T-helper 9 cell (primary cell): ENCODE measurements around the gene RAI14.

Experiments
- DNase-seq: peaks from one replicate; pipeline ENCODE4 v3.0.0-alpha.2; 2020

RAI14 gene

DNA sequence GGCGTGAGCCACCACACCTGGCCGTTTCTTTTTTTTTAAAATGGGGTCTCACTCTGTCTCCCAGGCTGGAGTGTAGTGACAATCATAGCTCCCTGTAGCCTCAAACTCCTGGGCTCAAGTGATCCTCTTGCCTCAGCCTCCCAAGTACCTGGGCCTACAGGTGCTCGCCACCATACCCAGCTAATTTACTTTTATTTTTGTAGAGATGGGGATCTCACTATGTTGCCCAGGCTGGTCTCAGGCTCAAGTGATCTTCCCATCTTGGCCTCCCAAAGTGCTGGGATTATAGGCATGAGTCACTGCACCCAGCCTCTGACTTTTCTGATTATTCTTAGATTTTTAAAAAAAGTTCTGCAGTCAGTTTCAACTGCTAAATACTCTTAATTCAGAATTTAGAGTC lies 21.3 kb downstream of the RAI14 start:
- no peak for DNase-seq

DNA sequence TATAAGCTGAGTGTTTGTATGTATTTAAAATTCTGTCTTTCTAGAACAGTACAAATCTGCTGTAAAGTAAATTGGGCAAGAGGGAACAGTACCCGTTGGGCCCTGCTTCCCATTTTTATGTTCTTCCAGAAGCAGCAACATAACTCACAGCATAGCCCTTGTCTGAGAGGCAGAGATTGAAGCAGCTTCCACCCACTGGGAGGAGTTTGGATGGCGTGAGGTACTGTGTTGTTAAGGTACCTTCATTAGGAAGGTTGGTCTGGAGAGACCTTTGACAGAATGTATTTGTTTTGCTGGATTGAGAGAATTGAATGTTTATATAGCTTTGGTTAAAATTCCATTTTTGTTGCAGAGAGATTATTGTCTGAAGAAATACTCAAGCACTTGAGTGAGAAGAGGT lies 24.8 kb downstream of the RAI14 start:
- no peak for DNase-seq

DNA sequence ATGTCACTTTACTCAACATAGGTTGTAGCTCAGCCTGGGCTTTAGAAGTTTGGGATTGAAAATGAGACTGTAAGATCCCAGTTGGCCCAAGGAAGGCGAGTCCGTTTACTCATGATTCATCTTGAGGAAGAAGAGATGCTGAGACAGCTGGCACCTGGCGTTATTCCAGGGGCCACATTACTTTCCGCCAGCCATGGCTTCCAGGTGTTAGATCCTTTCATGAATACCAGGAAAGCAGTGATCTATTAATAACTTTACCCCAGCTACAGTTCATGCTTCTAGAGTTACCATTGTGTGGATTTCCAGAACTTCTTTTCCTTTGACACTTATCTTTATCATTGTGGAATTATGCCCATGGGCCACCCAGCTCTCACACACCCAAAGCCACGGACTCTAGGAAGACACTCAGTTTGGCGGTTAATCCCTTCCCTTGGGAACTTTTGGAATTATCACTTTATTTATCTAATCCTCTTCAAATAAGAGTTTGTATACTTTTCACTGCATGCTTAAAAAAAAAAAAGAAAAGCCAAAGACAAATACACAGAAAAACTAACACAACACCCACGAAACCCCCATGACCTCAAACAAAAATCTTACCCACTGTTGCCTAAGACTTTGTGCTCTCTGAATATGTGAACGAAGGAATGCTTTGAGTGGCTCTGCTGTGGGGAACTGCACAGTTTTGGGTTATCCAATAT lies 26.9 kb downstream of the RAI14 start:
- no peak for DNase-seq

DNA sequence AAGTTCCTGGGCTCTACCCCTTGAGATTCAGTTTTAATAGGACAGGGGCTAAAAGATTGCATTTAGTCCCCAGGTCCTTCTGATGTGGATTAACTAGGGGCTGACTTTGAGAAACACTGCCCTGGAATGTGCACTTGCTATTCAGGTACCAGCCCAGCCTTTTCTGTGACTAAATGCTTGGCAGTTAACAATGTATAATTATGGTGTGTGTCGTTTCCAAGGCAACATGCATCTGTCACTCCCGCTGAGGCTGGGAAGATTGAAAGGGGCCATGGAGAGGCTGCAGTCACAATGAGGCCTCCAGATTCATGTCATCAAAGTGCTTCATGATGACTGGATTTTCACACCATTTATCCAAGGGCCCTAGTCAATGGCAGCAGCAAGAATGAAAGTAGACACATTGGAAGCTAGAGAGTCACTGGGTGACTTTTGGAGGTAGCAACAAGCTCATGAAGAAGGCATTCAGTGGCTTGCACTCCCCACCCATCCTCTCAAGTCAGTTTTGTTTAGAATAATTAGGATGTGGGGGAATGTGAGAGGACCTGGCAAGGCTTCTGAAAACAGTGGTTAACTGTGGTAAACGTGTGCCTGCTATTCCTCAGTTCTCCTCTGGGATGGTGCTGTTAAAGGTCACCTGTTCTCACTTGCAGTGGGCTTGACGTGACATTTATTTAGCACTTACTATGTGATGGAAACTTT lies 28.3 kb downstream of the RAI14 start:
- no peak for DNase-seq

DNA sequence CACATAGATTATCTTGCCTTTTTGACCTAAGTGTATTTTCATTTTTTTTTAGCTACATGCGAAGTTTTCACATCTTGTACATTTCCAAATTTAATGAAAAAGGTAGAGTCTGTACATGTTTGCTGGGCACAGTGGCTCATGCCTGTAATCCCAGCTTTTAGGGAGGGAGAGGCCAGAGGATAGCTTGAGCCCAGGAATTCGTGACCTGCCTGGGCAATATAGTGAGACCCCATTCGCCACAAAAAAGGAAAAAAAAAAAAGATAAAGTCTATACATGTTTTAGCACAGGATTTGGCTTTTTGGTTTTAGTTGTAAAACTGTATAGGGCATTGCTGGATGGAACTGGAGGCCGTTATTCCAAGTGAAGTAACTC lies 28.8 kb downstream of the RAI14 start:
- DNase-seq: no peak

DNA sequence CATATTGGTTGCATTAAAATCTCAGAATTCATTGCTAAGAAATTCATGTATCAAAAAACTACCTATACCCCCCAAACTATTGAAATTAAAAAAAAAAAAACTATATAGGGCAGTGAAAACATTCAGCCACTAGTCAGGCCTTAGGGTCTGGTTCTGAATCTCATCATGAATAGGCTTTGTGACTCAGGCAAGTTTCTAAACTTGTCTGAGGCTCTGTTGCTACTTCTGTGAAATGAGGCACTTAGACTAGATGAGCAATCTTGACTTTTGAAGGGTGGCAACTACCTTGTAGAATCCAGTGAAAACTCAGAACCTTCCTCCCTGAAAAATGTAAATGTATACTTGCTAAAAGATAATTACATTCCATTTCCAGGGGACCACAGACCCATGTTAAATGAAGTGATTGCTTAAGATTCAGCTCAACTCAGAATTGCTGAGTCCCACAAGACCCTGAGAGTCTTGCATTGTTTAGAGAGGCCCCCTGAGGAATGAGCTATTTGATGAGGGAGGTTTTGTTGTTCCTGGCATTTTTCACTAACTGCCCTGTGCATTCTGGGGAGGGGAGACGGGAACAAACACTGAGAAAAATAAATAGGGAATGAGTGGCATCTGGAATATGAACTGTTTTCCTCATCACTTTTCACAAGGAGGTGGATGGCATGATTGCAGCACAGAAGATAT lies 29.5 kb downstream of the RAI14 start:
- DNase-seq: no peak

DNA sequence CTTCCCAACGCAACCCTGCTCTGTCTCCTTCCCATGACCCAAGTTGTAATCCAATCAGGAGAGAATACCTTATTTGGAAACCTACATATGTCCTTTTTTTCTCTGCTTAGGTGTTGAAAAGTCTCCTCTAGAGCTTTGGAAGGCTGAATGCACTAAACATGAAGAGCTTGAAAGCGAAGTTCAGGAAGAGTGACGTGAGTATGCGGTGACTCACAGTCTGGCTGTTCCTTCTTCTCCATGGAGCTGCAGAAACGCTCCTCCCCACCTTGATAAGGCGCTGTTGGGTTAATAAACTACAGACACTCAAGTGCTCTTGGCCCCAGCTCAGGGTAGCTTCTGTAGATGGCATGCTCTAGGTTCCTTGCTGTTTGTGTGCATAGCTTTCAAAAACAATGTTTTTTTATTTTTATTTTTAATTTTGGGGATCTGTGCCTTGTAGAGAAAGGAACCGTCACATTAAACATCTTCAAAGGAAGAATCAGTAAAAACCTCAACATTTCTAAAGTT lies 30.7 kb downstream of the RAI14 start:
- no peak for DNase-seq

DNA sequence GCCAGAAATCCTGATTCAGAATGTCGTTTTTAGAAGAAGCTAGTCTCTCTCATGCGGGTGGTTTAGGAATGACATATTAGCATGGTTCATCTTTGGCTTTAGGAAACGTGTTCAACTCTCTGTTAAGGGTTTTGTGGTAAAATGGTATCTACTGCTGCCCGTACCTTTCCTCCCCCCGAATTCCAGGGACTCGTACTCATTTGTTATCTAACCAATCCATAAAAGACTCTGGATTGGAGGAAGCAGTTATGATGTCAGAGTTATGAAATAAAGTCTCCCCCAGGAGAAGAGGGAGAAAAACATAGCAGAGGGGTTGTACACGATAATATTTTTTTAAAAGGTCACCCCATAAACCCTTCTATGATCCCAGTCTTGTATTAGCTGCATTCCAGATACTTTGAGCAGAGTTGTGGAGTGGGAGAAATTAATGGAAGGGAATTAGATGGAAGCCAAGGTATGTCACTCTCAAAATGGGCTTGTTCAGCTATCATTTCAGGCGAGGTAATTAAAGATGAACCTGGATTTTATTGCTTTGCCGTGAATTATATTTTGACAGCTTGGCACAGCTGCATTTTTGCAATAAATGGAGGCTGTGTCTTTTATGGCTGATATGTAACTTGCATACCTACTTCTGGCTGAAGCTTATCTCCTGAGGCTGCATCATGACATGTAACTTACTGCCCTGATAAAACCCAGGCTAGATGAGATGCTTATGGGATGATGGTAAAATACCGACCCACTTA lies 31.3 kb downstream of the RAI14 start:
- DNase-seq: no peak

DNA sequence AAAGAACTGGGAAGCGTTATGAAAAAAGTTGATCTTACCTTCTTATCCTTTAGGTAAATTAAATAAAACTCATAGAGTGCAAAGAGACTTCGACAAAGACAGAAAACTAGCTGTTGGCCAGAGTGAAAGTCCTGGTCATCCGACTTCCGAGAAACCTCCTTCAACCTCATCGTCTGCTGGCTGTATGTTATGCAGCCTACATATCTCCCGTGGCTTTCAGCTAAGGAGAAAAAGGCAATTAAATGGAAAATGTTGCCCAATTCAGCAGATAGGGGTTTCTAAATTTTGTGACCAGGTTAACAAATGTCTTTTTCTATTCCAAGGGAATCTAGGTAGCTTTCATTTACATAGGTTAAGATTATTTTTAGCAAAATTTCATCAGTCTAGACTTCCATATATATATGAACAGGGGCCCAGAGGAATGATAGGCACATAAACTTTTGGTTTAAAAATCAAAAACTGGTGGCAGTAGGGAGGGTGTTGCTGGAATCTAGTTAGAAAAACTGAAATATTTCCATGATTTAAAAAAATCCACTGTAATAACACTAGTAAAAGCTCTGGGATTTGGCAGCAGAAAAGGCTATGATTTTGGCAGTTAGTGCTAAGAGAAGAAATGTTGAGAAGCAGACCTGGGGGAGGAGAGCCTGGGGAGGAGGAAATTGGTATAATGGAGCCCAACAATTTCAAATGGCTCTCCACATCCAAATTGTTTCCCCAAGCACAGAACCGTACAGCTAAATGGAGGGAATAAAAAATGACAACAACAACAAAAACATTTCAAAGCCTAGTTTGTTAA lies 32.1 kb downstream of the RAI14 start:
- no peak for DNase-seq

DNA sequence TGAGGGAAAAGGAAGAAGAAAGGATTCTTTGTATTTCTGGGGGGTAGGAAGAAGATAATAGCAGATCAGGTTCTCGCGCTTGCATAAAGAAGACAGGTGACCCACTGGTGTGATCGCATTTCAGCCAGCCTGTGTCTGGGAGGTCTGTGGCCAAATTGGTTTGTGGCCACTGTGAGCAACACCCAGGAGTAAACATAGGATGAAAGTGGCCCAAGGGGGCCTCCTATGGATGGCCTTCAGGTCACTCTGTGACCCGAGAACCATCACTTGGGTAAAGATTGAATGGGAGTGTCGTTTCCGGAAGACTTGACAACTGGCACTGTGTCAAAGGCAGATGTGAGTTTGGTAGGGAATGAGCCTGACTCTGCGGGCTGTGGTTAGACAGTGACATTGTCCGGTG lies 34.2 kb downstream of the RAI14 start:
- no peak for DNase-seq

DNA sequence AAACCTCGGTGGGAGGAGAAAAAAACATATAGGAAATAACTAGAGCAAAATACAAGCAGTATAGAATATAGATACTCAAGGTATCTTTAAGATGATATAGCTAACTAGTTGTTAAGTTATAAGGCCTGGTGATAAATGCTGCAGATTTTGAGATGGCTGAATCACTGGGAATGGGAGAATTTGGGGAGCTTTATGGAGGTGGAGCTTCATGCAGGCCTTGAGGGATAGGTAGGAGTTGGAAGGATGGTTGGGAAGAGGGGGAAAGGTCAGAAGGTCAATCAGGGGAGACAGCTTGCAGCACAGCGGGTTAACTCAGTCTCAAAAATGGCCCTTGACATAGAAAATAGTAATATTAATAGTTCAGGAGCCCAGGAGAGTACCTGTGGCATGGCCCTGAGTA lies 34.8 kb downstream of the RAI14 start:
- no peak for DNase-seq

DNA sequence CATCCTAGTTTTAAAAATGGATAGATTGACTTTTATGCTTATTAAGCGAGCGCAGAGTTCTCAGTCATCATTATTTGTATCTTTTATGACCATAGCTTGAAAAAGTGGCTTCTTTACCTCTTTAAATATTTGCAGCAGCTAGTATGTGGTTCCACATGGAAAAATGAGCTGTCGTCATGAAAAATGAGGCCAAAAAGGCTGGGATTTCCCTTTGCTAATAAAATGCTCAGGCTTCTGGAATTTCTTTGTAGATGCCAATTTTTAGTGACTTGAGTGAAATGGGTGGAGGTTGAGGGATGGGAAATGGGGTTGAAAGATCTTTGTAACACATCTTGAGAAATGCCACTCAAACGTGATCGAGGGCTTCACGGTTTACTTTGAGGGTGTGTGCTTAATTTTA lies 35.2 kb downstream of the RAI14 start:
- no peak for DNase-seq

DNA sequence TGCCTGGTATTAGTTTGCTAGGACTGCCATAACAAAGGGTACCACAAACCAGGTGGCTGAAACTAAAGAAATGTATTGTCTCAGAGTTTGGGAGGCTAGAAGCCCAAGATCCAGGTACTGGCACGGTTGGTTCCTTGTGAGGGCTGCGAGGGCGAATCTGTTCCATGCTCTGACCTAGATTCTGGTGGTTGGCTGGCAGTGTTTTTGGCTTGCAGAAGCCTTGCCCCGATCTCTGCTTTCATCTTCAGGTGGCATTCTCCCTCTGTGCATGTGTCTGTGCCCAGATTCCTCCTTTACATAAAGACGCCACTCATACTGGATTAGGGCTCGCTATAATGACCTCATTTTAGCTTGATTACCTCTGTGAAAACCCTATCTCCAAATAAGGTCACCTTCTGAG lies 36.7 kb downstream of the RAI14 start:
- DNase-seq: no peak

DNA sequence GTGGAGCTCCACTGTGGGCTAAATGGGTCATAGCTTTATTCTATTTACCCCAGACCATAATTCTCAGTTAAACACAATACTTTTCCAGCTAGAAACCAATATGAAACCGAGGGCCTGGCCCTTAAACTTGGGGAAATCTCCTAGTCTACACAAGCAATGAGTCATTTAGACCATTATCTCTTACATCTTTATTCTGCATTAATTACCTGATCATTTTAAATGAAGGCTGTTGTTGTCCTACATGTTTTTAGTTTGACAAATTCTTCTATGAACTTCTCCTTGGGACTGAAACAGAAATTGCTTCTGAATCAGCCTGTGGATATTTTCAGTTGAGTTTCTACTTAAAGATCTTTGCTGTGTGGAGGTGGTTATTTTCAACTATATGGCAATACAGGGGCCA lies 37.9 kb downstream of the RAI14 start:
- DNase-seq: no peak

DNA sequence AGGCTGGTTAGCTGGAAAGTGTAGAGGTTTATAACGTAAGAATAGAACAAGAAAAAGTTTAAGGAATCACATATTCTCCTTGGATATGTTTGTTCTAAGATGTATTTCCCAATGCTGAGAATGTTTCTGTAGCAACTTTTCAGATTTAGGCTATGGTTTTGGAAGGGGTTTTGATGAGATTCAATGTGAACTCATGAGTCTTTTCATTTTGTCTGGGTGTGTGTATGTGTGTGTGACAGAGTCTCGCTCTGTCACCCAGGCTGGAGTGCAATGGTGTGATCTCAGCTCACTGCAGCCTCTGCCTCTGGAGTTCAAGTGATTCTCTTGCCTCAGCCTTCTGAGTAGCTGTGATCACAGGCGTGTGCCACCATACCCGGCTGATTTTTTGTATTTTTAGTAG lies 38.6 kb downstream of the RAI14 start:
- DNase-seq: no peak

DNA sequence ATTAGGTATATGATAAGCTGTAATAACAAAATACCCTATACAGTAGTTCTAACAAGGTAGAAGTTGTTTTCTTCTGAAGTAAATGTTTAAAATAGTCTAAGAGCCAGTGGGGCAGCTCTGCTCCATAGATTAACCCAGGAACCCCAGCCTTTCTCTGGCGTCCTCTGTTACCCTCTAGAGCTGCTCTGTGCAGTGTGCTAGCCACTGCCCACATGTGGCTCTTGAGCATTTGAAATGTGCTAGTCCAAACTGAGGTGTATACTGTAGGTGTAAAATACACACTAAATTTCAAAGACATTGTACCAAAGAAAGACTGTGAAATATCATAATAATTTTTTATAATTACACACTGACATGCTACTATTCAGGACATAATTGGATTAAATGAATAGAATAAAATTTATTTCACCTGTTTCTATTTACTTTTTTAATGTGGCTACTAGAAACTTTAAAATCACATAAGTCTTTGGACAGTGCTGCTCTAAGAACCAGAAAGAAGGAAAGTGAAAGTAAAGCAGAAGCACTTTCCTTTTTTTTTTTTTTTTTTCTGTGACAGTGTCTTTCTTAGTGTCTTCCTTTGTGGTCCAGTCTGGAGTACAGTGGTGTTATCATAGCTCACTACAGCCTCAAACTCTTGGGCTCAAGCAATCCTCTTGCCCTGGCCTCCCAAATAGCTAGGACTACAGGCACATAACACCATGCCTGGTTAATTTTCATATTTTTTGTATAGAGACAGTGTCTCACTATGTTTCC lies 39.3 kb downstream of the RAI14 start:
- no peak for DNase-seq

DNA sequence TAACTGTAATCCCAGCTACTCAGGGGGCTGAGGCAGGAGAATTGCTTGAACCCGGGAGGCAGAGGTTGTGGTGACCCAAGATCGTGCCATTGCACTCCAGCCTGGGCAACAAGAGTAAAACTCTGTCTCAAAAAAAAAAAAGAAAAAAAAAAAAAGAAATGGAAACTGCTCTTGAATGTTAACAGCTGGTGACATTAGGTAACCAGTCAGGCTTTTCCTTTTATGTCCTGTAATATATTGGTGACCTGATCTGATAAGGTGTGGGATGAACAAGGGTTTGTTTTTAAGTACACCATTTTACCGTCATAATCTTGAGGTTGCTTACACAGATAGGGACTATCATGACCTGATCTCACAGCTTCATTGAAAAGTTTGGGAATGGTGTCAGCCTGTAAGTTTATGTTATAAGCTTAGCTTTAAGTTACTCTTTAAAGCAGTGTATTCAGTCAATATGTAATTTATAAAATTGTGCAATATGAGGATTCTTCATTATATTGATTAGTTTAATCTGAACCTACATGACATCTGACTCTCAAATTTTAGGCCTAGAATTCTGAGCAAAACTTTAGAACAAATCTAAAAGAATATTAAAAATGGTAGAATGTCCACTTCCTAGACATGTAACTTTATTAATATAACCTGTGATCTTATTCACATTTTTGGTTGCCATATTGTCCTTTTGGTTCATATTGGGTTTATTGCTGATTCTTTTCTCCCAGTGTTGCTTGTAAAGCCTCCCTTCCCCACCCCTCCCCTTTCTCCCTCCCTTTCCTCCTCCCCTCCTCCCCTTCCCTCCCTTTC lies 41.4 kb downstream of the RAI14 start:
- DNase-seq: no peak

DNA sequence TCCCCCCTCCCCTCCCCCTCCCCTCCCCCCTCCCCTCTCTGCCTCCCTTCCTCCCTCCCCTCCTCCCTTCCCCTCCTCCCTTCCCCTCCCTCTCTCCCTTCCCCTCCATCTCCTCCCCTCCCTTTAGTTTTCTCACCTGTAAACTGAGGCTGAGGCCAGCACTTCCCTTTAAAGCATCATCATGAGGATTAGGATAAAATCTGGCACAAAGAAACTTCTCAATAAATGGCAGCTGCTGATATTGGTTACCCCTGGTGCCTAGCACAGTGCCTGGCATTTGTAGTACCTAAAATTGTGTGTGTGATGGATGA lies 41.9 kb downstream of the RAI14 start:
- no peak for DNase-seq

DNA sequence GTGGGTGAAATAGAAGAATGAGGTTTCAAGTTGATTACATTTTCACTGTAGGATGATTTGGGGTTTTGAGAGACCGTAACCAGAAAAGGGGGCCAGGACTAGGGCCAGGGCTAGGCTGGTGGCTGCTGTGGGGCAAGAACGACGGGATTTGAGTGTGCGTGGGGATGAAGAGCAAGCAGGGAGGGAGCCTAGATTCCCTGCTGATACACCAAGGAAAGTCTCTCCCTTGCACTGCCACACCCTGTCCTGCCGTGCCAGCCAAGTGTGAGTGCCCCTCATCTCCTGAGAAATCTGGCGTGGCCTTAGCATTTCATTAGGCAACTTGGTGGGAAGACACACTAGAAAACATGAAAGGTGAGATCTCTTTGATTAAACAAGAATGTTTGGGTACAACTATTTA lies 42.6 kb downstream of the RAI14 start:
- DNase-seq: no peak

DNA sequence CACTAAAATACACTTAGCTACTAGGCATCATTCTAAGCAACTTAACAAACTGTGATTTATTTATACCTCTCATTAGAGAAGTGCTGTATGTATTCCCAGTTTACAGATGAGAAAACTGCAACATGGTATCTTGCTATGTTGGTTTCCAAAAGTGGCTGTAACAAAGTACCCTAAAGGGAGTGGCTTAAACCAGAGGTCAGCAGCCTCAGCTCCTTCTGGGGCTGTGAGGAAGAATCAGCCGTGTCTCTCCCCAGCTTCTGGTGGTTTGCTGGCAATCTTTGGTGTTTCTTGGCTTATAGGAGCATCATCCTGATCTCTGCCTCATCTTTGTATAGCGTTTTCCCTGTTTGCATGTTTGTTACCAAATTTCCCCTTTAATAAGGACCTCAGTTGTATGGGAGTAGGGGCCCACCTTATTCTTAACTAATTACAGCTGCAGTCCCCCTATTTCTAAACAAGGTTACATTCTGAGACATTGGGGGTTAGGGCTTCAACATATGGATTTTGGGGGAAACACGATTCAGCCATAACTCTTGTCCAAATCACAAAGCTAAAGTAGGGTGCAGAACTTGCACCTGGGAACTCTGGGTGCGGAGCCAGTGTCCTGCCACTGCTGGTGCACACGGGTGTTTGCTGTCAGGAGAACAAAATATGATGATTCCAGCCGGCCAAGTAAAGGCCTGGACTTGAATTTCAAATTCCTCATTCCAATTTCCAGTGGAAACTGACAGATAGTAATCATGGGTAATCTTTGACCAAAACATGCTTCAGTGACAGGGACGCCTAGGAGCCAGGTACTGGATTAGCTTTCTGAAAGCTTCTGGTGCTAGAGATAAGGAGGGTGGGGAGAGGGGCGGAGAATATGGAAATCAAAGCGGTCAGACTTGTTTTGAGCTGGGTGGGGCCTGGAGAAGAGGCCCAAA lies 43.3 kb downstream of the RAI14 start:
- DNase-seq: no peak
